Measurements from ENCODE around the gene CACNA1F. TPM values are rescaled to one million over a fixed set of nuclear protein-coding genes. Genes with fewer than 3 reads are reported as not detected.

Gene CACNA1F
- total and polyA plus RNA-seq, 12 donors = 0.03 to 0.42 (median 0.11) TPM; not detected in 4

- Histone ChIP-seq H3K9me3 (no peaks in the 10 kb centered on the region), H3K27ac (peak overlapping the region in 3 of 10 donors; percentile 9 to 31 (median 20)), H3K36me3 (no peaks in the 10 kb centered on the region), H3K4me3 (no peak overlapping the region), H3K4me1 (peaks cover 0 to 30% (median 13%) of the 10 kb centered on the region in 9 donors), H3K27me3 (peaks cover 0 to 4% (median 0%) of the 10 kb centered on the region in 7 donors)
- no peak for TF ChIP-seq CTCF (IDR thresholded peaks at IDR 0.05)
- peak in 6 of 8 donors; percentile 44 to 66 (median 60) for ATAC-seq
- intact Hi-C loops (cut with DNase I) = loop anchor here in 2 of 10 donors (10.0 kb wide), 1 partner anchor 82 kb away; no protein-coding TSS in a partner anchor
- 65 to 68% methylated on average over 18 to 19 of the region's 19 CpGs for WGBS, 2 donors
- no peak for DNase-seq
Observed at GRCh38 chrX:49276671-49277534, 43.8 kb upstream of the CACNA1F start.

- no peaks in the 10 kb centered on the region for H3K9me3 ChIP-seq
- peaks cover 0 to 4% (median 0%) of the 10 kb centered on the region in 7 donors for H3K27me3 ChIP-seq
- WGBS, 2 donors = 90 to 93% methylated on average over 1 of the region's 1 CpG
- no peak overlapping the region for H3K4me3 ChIP-seq
- DNase-seq (no peak), ATAC-seq (no peak)
- peaks cover 0 to 37% (median 14%) of the 10 kb centered on the region in 9 donors for H3K4me1 ChIP-seq
- TF ChIP-seq CTCF (IDR thresholded peaks at IDR 0.05) = no peak
- peak overlapping the region in 1 of 10 donors; percentile 31 for H3K27ac ChIP-seq
- no peaks in the 10 kb centered on the region for H3K36me3 ChIP-seq
- intact Hi-C loops (cut with DNase I) = loop anchor here in 2 of 10 donors (10.0 kb wide), 1 partner anchor 81 kb away; no protein-coding TSS in a partner anchor
Observed at GRCh38 chrX:49276207-49276606, 43.1 kb upstream of the CACNA1F start.

GRCh38 chrX:49273181-49273727 is 40.1 kb upstream of the CACNA1F start:
- WGBS, 2 donors = 79 to 87% methylated on average over 8 of the region's 8 CpGs
- H3K4me1 ChIP-seq = peaks cover 0 to 51% (median 23%) of the 10 kb centered on the region in 9 donors
- no peak for ATAC-seq
- TF ChIP-seq CTCF (IDR thresholded peaks at IDR 0.05) = no peak
- H3K27ac ChIP-seq = no peak overlapping the region
- no peaks in the 10 kb centered on the region for H3K36me3 ChIP-seq
- DNase-seq = no peak
- intact Hi-C loops (cut with DNase I) = loop anchor here in 2 of 10 donors (10.0 kb wide), 1 partner anchor 78 kb away; no protein-coding TSS in a partner anchor
- no peaks in the 10 kb centered on the region for H3K9me3 ChIP-seq
- H3K4me3 ChIP-seq = no peak overlapping the region
- peaks cover 0 to 4% (median 0%) of the 10 kb centered on the region in 7 donors for H3K27me3 ChIP-seq

GRCh38 chrX:49272421-49272820 is 39.3 kb upstream of the CACNA1F start:
- Histone ChIP-seq H3K4me1 (peaks cover 0 to 51% (median 23%) of the 10 kb centered on the region in 9 donors), H3K27ac (no peak overlapping the region), H3K27me3 (peaks cover 0 to 4% (median 0%) of the 10 kb centered on the region in 7 donors), H3K9me3 (no peaks in the 10 kb centered on the region), H3K4me3 (no peak overlapping the region), H3K36me3 (no peaks in the 10 kb centered on the region)
- 55 to 59% methylated on average over 6 of the region's 6 CpGs for WGBS, 2 donors
- intact Hi-C loops (cut with DNase I) = loop anchor here in 2 of 10 donors (10.0 kb wide), 1 partner anchor 78 kb away; no protein-coding TSS in a partner anchor
- TF ChIP-seq CTCF (IDR thresholded peaks at IDR 0.05) = no peak
- no peak for DNase-seq
- ATAC-seq = no peak

Data from heart right ventricle (tissue), 16 donors.